Activated T-cell treated with anti-CD3 and anti-CD28 coated beads, Interleukin-2, amount 50 U/mL, for 24 hours (primary cell): ENCODE measurements around the gene SPATA20.

Source experiments
- DNase-seq: peaks from one replicate; pipeline ENCODE4 v3.0.0-alpha.2; 2020
- H3K27ac Mint-ChIP-seq: 2 replicates; pipeline ENCODE4 v1.8.0; 2020; ENCODE audit warnings: mild to moderate bottlenecking, mixed read lengths
- H3K27me3 Mint-ChIP-seq: 2 replicates; pipeline ENCODE4 v1.8.0; 2020; ENCODE audit warnings: mixed read lengths
- H3K36me3 Mint-ChIP-seq: 2 replicates; pipeline ENCODE4 v1.8.0; 2020; ENCODE audit warnings: low read depth, mixed read lengths
- H3K4me1 Mint-ChIP-seq: 2 replicates; pipeline ENCODE4 v1.8.0; 2020; ENCODE audit warnings: low read depth, mixed read lengths
- H3K4me3 Mint-ChIP-seq: 2 replicates; pipeline ENCODE4 v1.8.0; 2020; ENCODE audit warnings: mild to moderate bottlenecking, moderate library complexity, mixed read lengths
- H3K9me3 Mint-ChIP-seq: 2 replicates; pipeline ENCODE4 v1.8.0; 2020; ENCODE audit warnings: mixed read lengths

The SPATA20 gene

DNA sequence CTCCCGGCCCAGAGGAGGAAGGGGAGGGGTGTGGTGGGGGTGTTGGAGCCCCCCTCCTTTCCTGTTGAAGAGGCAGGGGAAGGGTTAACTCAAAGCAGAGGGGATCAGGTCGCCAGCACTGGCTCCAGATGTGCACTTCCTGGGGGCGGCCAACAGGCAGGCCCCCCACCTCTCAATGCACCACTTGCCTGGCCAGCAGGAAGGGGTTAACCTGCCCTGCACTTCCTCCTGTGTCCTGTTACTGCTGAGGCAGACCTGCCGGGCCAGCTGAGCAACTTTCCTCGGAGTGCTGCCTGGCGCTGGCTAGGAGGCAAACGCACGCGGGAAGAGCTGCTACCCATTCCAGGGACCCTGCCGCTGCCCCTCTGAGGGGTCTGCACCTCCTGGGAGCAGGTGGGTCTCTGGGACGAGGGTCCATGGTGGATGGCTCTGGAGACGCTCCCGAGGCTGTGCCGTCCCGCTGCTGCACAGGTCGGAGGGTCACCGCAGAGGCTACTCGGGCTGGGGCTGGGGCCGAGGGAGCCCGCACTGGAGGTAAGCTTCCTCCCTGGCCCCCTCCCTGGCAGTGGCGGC lies 14.4 kb upstream of the SPATA20 start, which contains the start of gene EPN3:
TSS of gene EPN3 (plus strand) at position 284 of the 573 bp plus-strand sequence. CDS start 3,822 bp downstream, outside the sequence.
- Mint-ChIP-seq H3K27me3 (peaks cover 70% of the 10 kb centered on the region), H3K36me3 (no peaks in the 10 kb centered on the region), H3K9me3 (no peaks in the 10 kb centered on the region), H3K4me3 (no peak within 1 kb of the TSS), H3K27ac (peak within 1 kb of the TSS; percentile 8), H3K4me1 (peaks cover 15% of the 10 kb centered on the region)
- DNase-seq, result no peak

DNA sequence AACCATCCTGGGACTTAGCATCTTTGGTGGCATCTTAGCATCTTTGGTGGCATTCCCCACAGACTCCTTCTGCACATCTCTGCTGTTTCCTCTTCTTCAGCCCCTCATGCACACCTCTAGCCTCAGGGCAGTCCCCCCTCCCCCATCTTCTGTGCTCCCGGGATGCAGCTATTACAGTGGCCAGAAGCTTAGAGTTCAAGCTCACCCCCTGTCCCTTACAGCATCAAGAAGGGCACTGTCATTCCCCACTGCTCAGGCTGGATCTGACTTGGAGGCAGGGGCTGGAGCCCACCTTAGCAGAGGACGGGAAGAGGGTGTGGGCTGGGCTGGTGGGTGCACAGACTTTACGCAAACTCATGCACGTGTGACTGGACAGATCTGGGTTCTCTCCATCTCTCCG lies 13.8 kb upstream of the SPATA20 start:
- H3K4me3 Mint-ChIP-seq, result no peak overlapping the region
- peaks cover 15% of the 10 kb centered on the region for H3K4me1 Mint-ChIP-seq
- peak overlapping the region; percentile 8 for H3K27ac Mint-ChIP-seq
- DNase-seq, result no peak
- no peaks in the 10 kb centered on the region for H3K36me3 Mint-ChIP-seq
- no peaks in the 10 kb centered on the region for H3K9me3 Mint-ChIP-seq
- peaks cover 70% of the 10 kb centered on the region for H3K27me3 Mint-ChIP-seq

DNA sequence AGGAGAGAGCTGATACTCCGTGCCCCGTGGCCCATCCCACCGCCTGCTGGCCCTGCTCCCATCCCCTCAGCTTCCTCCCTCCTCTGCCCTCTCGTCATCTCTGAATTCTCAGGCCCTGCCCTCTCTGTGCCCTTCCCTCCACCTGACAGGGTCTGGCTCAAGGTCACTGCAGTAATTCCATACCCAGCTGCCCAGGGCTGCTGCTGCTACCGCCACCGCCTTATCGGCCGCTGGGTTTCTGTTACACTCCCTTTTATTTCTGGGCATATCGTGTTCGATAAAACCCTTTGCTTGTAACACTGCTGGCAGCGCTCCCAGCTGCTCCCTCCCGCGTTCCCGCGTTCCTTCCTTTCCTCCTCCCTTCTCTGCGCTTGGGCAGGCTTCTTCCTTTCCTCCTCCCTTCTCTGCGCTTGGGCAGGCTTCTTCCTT lies 13.2 kb upstream of the SPATA20 start:
- H3K27me3 Mint-ChIP-seq, result peaks cover 66% of the 10 kb centered on the region
- DNase-seq, result no peak
- H3K9me3 Mint-ChIP-seq, result no peaks in the 10 kb centered on the region
- H3K27ac Mint-ChIP-seq, result no peak overlapping the region
- no peak overlapping the region for H3K4me3 Mint-ChIP-seq
- H3K36me3 Mint-ChIP-seq, result no peaks in the 10 kb centered on the region
- H3K4me1 Mint-ChIP-seq, result peaks cover 15% of the 10 kb centered on the region

DNA sequence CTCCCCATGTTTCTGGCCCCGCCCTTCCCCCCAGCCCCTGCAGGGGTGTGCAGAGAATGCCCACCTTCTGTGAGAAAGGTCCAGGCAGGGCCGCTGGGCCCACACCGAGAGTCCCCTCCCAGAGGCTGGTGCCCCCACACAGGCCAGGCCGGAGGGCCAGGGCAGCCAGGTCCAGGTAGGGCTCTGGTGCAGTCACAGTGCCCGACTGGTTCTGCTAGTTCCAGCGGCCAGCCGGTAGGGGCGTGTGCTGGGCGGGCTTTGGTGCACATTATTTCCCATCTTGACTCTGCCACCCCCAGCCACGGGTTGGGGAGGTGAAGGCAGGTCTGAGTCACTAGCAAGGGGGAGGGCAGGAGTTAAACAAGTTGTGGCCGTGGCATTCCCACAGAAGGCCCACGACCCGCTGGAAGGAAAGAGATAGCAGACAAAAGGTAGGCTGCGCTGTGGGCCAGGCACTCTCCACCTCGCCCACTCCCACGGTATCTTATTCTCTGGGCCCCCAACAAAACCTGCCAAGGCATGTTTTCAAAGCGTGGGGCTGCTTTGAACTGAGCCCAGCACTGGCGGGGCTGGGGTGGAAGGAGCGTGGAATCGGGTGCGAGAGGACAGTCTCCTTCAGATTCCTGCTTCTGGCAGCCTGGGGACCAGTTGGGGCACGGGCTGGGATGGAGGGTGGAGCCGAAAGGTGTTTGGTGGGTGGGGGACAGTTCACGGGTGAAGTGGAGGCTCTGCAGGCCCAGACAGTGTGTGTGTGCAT lies 12.6 kb upstream of the SPATA20 start:
- peaks cover 15% of the 10 kb centered on the region for H3K4me1 Mint-ChIP-seq
- H3K4me3 Mint-ChIP-seq, result no peak overlapping the region
- no peak overlapping the region for H3K27ac Mint-ChIP-seq
- no peak for DNase-seq
- H3K27me3 Mint-ChIP-seq, result peaks cover 60% of the 10 kb centered on the region
- H3K36me3 Mint-ChIP-seq, result no peaks in the 10 kb centered on the region
- no peaks in the 10 kb centered on the region for H3K9me3 Mint-ChIP-seq

DNA sequence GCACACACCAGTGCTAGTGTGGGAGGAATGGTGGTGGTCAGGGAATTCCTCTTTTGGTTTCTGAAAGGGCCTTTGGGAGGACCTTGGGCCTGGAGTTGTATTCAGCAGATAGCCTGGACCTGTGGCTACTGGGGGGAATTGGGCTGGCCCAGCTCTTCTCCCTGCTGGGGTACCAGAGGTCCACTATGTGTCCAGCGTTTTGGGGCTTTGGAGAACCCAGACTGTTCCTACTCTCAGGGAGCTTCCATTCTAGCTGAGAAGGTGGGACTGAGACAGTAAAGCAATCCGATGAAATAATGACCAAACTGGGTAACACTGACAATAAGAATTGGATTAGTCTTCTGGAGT lies 12.0 kb upstream of the SPATA20 start:
- no peak overlapping the region for H3K27ac Mint-ChIP-seq
- no peaks in the 10 kb centered on the region for H3K9me3 Mint-ChIP-seq
- H3K27me3 Mint-ChIP-seq, result peaks cover 54% of the 10 kb centered on the region
- DNase-seq, result no peak
- no peaks in the 10 kb centered on the region for H3K36me3 Mint-ChIP-seq
- H3K4me3 Mint-ChIP-seq, result no peak overlapping the region
- peaks cover 15% of the 10 kb centered on the region for H3K4me1 Mint-ChIP-seq

DNA sequence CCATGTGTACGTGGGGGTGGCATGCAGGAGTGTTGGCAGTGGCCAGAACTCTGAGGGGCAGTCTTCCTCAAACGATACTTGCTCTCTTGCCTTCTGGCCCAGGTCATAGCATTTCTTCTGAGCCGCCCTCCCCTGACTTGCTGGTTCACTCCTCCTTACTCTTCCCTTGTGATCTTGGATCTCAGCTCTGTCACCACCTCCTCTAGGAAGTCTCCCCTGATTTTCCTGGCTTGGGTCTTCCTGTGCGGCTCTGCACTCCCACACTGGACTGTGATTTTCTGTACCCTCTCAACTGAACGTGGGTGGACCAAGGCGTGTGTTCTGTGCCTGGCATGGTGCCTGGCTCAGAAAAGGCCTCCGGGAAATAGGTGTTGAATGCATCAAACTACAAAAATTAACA lies 11.6 kb upstream of the SPATA20 start:
- Mint-ChIP-seq H3K4me1 (peaks cover 15% of the 10 kb centered on the region), H3K9me3 (no peaks in the 10 kb centered on the region), H3K27ac (no peak overlapping the region), H3K36me3 (no peaks in the 10 kb centered on the region), H3K27me3 (peaks cover 50% of the 10 kb centered on the region), H3K4me3 (no peak overlapping the region)
- no peak for DNase-seq

DNA sequence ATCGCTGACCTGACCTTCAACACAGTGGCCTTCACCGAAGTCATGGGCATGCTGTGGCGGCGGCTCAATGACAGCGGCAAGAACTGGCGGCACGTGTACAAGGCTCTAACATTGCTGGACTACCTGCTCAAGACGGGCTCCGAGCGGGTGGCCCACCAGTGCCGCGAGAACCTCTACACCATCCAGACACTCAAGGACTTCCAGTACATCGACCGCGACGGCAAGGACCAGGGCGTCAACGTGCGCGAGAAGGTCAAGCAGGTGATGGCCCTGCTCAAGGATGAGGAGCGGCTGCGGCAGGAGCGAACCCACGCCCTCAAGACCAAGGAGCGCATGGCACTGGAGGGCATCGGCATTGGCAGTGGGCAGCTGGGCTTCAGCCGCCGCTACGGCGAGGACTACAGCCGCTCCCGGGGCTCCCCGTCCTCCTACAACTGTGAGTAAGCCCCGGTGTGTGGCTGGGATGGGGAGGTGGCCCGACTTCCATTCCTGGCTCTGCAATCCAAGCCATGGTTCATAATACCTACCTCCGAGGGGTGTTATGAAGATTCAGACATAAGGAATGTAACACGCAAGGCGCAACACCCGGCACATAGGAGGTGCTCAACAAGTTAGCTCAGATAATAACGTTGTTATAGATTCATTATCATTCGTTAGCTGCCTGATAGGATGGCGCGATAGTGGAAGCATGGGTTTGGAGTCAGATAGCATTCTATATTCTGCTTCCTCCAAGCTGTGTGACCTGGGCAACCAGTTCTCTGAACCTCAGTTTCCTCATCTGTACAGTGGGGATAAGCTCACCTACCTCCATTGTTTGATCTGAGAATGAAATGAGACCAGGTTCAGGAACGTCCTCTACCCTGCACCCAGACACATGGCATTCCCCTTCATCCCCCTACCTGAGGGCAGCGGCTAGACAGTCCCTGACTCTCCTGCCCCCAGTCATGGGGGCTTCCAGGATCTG lies 10.0 kb upstream of the SPATA20 start:
- Mint-ChIP-seq H3K4me1 (peaks cover 24% of the 10 kb centered on the region), H3K9me3 (no peaks in the 10 kb centered on the region), H3K27ac (no peak overlapping the region), H3K4me3 (no peak overlapping the region), H3K36me3 (no peaks in the 10 kb centered on the region), H3K27me3 (peaks cover 34% of the 10 kb centered on the region)
- DNase-seq, result no peak

DNA sequence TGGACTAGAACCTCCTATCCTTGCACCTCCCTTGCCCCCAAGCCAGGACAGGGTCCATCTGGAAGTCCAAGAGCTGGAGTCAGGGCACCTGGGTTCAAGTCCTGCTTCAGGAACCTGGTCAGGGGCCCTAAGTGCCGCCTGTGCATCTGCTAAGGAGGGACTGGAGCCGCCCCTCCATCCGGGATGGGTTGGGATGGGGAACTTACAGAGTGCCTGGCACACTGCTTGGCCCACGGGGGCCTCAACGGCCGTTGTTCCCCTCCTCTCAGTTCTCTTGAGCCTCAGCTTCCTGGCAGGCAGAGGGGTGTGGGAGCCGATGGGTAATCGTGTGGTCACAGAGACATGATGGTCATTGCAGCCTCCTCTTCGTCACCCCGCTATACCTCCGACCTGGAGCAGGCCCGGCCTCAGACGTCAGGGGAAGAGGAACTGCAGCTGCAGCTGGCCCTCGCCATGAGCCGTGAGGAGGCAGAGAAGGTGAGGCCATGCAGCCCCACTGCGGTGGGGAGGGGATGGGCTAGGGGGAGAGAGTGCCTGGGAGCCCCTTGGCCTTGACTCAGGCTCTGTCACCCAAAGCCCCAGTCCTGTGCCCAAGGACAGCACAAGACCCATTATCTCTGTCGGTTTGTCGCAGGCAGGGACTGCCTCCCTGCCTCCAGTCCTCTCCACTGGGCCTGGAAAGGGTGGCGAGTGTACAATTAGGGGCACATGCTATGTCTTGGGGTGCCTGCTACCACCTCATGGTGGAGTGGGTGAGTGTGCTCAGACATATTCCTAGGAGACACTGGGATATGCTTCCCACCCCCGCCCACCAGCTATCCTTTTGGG lies 9.0 kb upstream of the SPATA20 start:
- Mint-ChIP-seq H3K27ac (no peak overlapping the region), H3K4me1 (peaks cover 28% of the 10 kb centered on the region), H3K4me3 (no peak overlapping the region), H3K27me3 (peaks cover 25% of the 10 kb centered on the region), H3K36me3 (no peaks in the 10 kb centered on the region), H3K9me3 (no peaks in the 10 kb centered on the region)
- no peak for DNase-seq

DNA sequence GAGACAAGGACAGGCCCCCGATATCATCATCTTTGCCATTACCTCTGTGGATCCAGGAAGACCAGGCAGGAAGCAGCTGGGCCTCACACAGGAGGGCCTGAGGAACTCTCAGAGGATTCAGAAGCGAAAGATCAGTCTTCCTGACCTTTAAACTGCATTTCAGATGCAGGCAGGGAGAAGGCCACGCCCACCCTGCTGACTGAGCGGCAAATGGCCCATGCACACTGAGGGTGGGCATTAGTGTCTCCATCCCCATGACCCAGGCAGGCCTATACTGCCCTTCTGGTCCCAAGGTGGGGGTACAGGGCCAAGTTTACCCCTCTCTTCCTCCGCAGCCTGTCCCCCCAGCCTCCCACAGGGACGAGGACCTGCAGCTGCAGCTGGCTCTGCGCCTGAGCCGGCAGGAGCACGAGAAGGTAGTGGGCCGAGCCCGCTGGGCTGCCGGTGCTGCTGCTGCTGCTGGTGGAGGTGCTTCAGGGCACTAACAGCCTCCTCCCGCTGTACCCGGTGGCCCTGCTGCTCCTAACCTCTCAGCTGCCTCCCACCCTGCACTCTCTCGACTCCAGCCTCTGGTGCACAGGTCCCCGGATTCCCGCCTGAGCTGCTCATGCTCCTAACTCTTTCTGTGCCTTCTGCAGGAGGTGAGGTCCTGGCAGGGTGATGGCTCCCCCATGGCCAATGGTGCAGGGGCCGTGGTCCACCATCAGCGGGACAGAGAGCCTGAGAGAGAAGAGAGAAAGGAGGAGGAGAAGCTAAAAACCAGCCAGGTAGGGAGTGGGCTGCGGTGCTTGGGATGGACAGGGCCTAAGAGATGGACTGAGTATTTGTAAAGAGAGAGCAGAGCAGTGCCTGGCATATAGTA lies 8.2 kb upstream of the SPATA20 start:
- peak overlapping the region; percentile 17 for H3K27ac Mint-ChIP-seq
- no peak overlapping the region for H3K4me3 Mint-ChIP-seq
- no peaks in the 10 kb centered on the region for H3K9me3 Mint-ChIP-seq
- H3K36me3 Mint-ChIP-seq, result no peaks in the 10 kb centered on the region
- peaks cover 20% of the 10 kb centered on the region for H3K4me1 Mint-ChIP-seq
- DNase-seq, result no peak
- peaks cover 17% of the 10 kb centered on the region for H3K27me3 Mint-ChIP-seq

DNA sequence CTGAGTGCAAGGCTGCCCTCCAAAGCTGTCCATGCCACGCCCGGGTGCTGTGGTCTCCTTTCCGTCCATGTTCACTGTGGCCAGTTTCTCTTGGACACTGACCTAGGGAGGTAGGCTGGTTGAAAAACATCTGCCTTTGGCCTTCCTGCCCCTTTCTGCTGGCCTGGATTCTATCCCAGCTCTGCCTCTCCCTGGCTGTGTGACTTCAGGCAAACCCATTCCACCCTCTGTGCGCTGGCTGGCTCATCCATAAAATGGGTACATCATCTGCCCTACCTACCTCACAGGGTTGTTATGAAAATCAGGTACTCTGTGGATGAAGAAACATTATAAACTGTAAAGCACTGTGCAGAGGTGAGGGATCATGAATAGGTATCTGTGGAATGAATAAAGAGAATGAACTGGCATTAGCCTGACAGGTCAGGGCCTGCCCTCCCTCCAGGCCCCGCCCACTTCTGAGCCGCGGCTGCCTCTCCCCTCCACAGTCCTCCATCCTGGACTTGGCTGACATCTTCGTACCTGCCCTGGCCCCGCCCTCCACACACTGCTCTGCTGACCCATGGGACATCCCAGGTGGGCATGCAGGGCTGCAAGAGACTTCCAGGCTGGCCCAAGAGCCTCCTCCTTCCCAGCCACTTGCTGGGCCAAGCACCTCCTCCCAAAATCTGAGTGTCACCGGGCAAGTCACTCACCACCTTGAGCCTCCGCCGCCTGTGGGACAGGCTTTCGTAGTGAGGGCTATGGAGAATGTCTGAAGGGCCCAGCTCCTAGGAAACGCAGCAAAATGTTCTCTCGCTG lies 7.0 kb upstream of the SPATA20 start:
- H3K36me3 Mint-ChIP-seq, result no peaks in the 10 kb centered on the region
- H3K9me3 Mint-ChIP-seq, result no peaks in the 10 kb centered on the region
- H3K27ac Mint-ChIP-seq, result no peak overlapping the region
- H3K4me1 Mint-ChIP-seq, result peaks cover 15% of the 10 kb centered on the region
- peaks cover 14% of the 10 kb centered on the region for H3K27me3 Mint-ChIP-seq
- DNase-seq, result no peak
- H3K4me3 Mint-ChIP-seq, result no peak overlapping the region

DNA sequence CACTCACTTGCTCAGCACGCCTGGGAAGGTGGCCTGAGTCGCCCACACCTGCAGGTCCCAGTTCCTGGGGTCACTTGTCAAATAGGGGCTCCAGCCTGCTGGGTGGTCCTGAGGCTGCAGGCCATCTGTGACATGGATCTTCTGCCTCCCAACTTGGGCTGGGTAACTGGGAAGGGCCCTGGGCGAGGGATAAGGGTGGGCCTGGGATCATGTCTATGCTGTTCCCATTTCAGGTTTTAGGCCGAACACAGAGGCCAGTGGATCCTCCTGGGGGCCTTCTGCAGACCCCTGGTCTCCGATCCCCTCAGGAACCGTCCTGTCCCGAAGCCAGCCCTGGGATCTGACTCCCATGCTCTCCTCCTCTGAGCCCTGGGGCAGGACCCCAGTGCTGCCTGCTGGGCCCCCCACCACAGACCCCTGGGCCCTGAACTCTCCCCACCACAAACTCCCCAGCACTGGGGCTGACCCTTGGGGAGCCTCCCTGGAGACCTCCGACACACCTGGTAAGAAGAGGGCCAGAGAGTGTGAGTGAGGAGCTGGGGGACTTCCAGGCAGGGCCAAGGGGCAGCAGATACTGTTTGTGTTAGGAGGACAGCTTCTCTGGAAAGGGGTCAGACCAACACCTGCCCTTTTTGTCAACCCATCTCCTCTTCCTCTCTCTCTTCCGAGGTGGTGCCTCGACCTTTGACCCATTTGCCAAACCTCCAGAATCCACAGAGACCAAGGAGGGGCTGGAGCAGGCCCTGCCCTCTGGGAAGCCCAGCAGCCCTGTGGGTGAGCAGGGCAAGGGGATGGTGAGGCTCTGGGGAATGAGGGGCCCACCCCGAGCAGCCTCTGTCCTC lies 6.2 kb upstream of the SPATA20 start:
- Mint-ChIP-seq H3K4me1 (peaks cover 15% of the 10 kb centered on the region), H3K27me3 (peaks cover 10% of the 10 kb centered on the region), H3K9me3 (no peaks in the 10 kb centered on the region), H3K36me3 (no peaks in the 10 kb centered on the region), H3K27ac (no peak overlapping the region), H3K4me3 (no peak overlapping the region)
- DNase-seq, result no peak

DNA sequence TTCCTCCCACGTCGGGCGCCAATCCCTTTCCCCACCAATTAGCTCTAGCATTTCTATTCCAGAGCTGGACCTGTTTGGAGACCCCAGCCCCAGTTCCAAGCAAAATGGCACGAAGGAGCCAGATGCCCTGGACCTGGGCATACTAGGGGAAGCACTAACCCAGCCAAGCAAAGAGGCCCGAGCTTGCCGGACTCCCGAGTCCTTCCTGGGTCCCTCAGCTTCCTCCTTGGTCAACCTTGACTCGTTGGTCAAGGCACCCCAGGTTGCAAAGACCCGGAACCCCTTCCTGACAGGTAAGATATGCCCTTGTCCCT lies 5.6 kb upstream of the SPATA20 start:
- Mint-ChIP-seq H3K36me3 (no peaks in the 10 kb centered on the region), H3K4me1 (peaks cover 15% of the 10 kb centered on the region), H3K27ac (no peak overlapping the region), H3K27me3 (peaks cover 13% of the 10 kb centered on the region), H3K9me3 (no peaks in the 10 kb centered on the region), H3K4me3 (peak overlapping the region; percentile 70)
- no peak for DNase-seq
